MG63 (cell line): ENCODE data around the gene U2SURP. TPM values are rescaled to one million over a fixed set of nuclear protein-coding genes. Genes with fewer than 3 reads are reported as not detected.
"Not testable (repeated sequence)": the region's sequence is repeated elsewhere in the genome, so short reads cannot be mapped to it uniquely, and the experiment has no call there.

Source experiments
- DNase-seq: peaks from one replicate; pipeline ENCODE4 v3.0.0-alpha.2; 2020
- H3K27me3 ChIP-seq: fragments of 250-450 bp; sonication (Bioruptor Pico); 2 replicates; pipeline ENCODE4 v1.5.1; 2020; ENCODE audit warnings: mild to moderate bottlenecking, moderate library complexity
- H3K36me3 ChIP-seq: fragments of 250-450 bp; sonication (Bioruptor Pico); 2 replicates; pipeline ENCODE4 v1.5.1; 2020; ENCODE audit warnings: mild to moderate bottlenecking, moderate library complexity
- H3K4me3 ChIP-seq: fragments of 250-450 bp; sonication (Bioruptor Pico); 2 replicates; pipeline ENCODE4 v1.5.1; 2020; ENCODE audit warnings: mild to moderate bottlenecking, moderate library complexity
- H3K9me3 ChIP-seq: fragments of 250-450 bp; sonication (Bioruptor Pico); 2 replicates; pipeline ENCODE4 v1.5.1; 2020; ENCODE audit warnings: mild to moderate bottlenecking, moderate library complexity
- total RNA-seq: library from RNA; depleted of rRNA; stranded (reverse); fragments of >200 nt; shearing (Covaris generic); gene quantifications from 2 replicates; pipeline ENCODE4 v1.2.3, GENCODE V29; 2014; ENCODE audit warnings: low replicate concordance

U2SURP gene
- total RNA-seq, 1 experiment from 2014 or later, result 65.3 TPM

- H3K4me3 ChIP-seq, H3K36me3 ChIP-seq, H3K9me3 ChIP-seq, DNase-seq, H3K27me3 ChIP-seq: not testable (repeated sequence)
Observed at GRCh38 chr3:143073541-143073940, 72.2 kb downstream of the U2SURP start.

DNA sequence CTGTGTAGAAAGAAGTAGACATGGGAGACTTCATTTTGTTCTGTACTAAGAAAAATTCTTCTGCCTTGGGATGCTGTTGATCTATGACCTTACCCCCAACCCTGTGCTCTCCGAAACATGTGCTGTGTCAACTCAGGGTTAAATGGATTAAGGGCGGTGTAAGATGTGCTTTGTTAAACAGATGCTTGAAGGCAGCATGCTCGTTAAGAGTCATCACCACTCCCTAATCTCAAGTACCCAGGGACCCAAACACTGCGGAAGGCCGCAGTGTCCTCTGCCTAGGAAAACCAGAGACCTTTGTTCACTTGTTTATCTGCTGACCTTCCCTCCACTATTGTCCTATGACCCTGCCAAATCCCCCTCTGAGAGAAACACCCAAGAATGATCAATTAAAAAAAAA, 72.6 kb downstream of the U2SURP start:
- H3K27me3 ChIP-seq, DNase-seq, H3K9me3 ChIP-seq, H3K36me3 ChIP-seq, H3K4me3 ChIP-seq: not testable (repeated sequence)

- peaks cover 4% of the 10 kb centered on the region; the same call in 1 of the 2 replicates for H3K9me3 ChIP-seq
- no peaks in the 10 kb centered on the region for H3K27me3 ChIP-seq
- no peaks in the 10 kb centered on the region for H3K36me3 ChIP-seq
- DNase-seq, result no peak
- no peak overlapping the region for H3K4me3 ChIP-seq
Observed at GRCh38 chr3:143078883-143079282, 77.5 kb downstream of the U2SURP start.

DNA sequence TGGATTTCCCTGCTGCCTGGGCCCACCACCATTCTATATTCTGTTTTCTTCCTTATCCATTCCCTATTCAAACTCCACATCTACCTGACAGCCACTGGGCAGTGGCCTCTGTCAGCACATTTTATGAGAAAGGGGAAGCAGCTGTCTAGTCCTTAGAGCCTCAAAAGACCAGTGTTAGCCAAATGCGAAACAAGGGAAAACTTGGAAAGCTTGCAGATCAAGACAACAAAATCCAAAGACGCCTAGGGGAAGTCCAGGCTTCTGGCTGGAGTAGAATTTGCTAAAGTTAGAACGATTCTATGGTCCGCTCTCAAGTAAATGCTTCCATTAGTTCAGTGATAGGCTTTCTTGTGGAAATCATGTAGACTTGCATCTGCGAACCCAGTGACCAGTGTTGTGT, 78.8 kb downstream of the U2SURP start:
- no peak overlapping the region for H3K4me3 ChIP-seq
- no peaks in the 10 kb centered on the region for H3K36me3 ChIP-seq
- H3K9me3 ChIP-seq, result peaks cover 4% of the 10 kb centered on the region; the same call in 1 of the 2 replicates
- H3K27me3 ChIP-seq, result no peaks in the 10 kb centered on the region
- DNase-seq, result no peak

- Histone ChIP-seq H3K36me3 (no peaks in the 10 kb centered on the region), H3K9me3 (peaks cover 4% of the 10 kb centered on the region; the same call in 1 of the 2 replicates), H3K27me3 (no peaks in the 10 kb centered on the region), H3K4me3 (no peak overlapping the region)
- DNase-seq, result no peak
Observed at GRCh38 chr3:143081365-143081764, 80.0 kb downstream of the U2SURP start.

GRCh38 chr3:143081844-143082778, 80.7 kb downstream of the U2SURP start:
- Histone ChIP-seq H3K36me3 (no peaks in the 10 kb centered on the region), H3K9me3 (peaks cover 4% of the 10 kb centered on the region; the same call in 1 of the 2 replicates), H3K4me3 (no peak overlapping the region), H3K27me3 (no peaks in the 10 kb centered on the region)
- DNase-seq, result no peak

DNA sequence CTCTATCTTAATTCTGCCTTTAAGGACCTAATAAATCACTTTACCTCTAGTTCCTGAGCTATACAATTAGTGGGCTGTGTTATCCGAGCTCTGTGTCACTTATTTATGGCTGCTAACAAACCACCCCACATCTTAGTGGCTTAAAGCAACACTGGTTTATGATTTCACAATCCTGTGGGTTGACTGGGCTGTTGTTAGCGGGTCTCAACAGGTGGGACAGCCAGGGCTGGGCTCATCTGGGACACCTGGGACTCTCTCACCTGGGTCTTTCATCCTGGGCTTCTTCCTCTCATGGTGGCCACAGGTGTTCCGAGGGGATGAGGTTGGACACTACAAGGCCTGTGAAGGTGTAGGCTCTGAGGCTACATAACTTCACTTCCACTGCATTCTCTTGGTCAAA, 82.4 kb downstream of the U2SURP start:
- no peak for DNase-seq
- Histone ChIP-seq H3K36me3 (no peaks in the 10 kb centered on the region), H3K27me3 (no peaks in the 10 kb centered on the region), H3K4me3 (no peak overlapping the region), H3K9me3 (peaks cover 3% of the 10 kb centered on the region; the same call in 1 of the 2 replicates)

- DNase-seq, result peak; percentile 40
- Histone ChIP-seq H3K27me3 (no peaks in the 10 kb centered on the region), H3K4me3 (no peak overlapping the region), H3K9me3 (no peaks in the 10 kb centered on the region), H3K36me3 (no peaks in the 10 kb centered on the region)
Observed at GRCh38 chr3:143084856-143085731, 83.7 kb downstream of the U2SURP start.

GRCh38 chr3:143088835-143089234, 87.5 kb downstream of the U2SURP start:
- H3K36me3 ChIP-seq, result no peaks in the 10 kb centered on the region
- no peak overlapping the region for H3K4me3 ChIP-seq
- no peaks in the 10 kb centered on the region for H3K9me3 ChIP-seq
- H3K27me3 ChIP-seq, result no peaks in the 10 kb centered on the region
- no peak for DNase-seq

GRCh38 chr3:143089965-143090364, 88.6 kb downstream of the U2SURP start:
- DNase-seq, result no peak

DNA sequence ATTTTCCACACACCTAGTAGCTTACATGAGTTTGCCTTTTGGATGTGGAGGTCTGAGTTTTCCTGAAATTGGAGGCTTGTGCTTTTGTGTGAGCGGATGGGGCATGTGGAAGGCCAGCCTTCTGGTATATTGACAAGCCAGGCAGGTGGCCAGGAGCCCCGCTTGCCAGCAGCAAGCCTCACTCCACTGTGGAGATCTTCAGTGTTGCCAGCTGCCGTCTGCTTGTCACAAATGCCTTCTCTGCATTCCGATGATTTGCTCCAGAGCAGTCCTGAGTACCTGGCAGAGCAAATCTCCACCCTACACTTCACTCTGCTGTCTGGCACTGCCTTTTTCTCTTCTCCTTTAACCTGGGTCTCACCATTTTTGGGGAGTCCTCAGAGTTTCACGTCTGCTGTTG, 89.1 kb downstream of the U2SURP start:
- DNase-seq, result peak; percentile 23
- Histone ChIP-seq H3K27me3 (no peaks in the 10 kb centered on the region), H3K4me3 (no peak overlapping the region), H3K36me3 (no peaks in the 10 kb centered on the region), H3K9me3 (no peaks in the 10 kb centered on the region)

More at GRCh38 chr3:143089965-143090364, 88.6 kb downstream of the U2SURP start:
- Histone ChIP-seq H3K4me3 (no peak overlapping the region), H3K9me3 (no peaks in the 10 kb centered on the region), H3K27me3 (no peaks in the 10 kb centered on the region), H3K36me3 (no peaks in the 10 kb centered on the region)

DNA sequence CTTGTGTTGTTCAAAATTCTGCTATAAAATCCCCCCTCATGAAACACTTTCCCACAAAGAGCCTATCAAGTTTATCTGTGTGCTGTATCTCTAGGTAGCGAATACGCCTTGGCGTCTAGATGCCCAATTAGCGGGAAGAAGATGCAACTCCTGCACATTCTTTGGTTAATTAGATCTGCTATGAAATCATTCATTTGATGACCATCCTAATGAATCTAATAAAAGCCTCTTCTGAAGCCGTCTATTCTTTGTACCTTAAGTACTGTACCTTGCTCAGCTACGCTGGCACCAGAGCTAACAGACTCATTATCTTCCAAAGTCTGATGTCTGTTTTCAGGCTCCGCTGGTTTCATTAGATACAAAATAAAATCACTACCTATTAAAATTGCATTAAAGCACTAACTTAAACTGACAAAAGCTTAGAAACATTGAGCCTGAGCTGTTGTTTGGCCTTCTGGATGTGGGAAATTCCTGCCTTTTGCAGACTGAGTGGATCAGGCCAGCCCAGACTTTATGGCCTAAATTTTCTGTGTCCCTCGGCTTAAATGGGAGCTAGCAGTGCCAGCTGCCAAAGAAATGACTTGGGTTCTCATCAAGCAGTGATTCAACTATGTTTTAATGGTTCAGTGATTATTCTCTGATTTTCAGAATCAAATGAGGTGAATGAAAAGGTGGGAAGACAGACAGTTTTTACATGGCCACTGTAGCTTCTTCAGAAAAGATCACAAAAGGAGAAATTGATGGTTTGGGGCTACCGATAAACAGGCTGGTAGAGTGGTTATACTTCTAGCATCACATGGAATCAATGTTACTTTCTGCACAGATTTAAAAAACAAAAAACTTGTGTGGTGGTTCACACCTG, 89.8 kb downstream of the U2SURP start:
- no peak for DNase-seq
- Histone ChIP-seq H3K27me3 (no peaks in the 10 kb centered on the region), H3K9me3 (no peaks in the 10 kb centered on the region), H3K4me3 (no peak overlapping the region), H3K36me3 (no peaks in the 10 kb centered on the region)

DNA sequence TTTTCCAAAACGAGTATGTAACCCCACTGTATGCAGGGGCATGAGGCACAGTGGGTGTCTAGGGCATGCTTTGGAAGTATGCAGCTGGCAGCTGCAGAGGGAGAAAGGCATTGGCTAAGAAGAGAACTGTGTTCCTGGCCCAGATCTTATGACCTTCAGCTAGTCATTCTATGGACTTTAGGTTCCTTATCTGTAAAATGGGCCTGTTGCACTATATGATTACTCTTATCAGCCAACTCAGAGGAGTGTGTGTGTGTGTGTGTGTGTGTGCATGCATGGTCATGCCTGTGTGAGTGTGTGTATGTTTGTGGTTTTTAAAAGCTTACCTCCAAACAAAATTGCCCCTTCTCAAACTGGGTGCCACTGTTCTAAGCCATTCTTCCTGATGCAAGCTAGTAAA, 90.8 kb downstream of the U2SURP start:
- no peaks in the 10 kb centered on the region for H3K27me3 ChIP-seq
- 0 out of 2 replicates have a peak, but pooled peaks cover 3% of the 10 kb centered on the region for H3K9me3 ChIP-seq
- H3K4me3 ChIP-seq, result no peak overlapping the region
- DNase-seq, result no peak
- H3K36me3 ChIP-seq, result no peaks in the 10 kb centered on the region

DNA sequence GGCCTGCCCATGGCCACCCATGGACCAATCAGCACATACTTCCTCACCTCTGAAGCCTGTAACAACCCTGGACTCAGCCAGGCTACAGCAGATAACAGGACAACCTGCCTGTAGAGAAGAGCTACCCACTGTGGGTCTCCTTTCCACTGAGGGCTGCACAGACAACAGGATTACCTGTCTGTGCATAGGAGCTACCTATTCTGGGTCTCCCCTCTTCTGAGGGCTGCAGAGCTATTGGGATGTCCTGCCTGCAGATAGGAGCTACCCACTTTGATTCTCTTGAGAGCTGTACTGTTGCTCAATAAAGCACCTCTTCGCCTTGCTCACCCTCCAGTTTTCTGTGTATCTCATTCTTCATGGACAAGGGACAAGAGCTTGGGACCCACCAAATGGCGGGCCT, 94.4 kb downstream of the U2SURP start:
- DNase-seq, result no peak
- no peaks in the 10 kb centered on the region for H3K36me3 ChIP-seq

GRCh38 chr3:143098032-143098764, 96.8 kb downstream of the U2SURP start:
- DNase-seq, result no peak
- 0 out of 2 replicates have a peak, but pooled peaks cover 3% of the 10 kb centered on the region for H3K9me3 ChIP-seq
- peaks cover 5% of the 10 kb centered on the region; the same call in 1 of the 2 replicates for H3K27me3 ChIP-seq
- H3K36me3 ChIP-seq, result no peaks in the 10 kb centered on the region
- no peak overlapping the region for H3K4me3 ChIP-seq

More for the DNA sequence above, 94.4 kb downstream of the U2SURP start:
- Histone ChIP-seq H3K27me3 (peaks cover 5% of the 10 kb centered on the region; the same call in 1 of the 2 replicates), H3K4me3 (no peak overlapping the region), H3K9me3 (0 out of 2 replicates have a peak, but pooled peaks cover 3% of the 10 kb centered on the region)
